T-helper 2 cell treated with Interferon-gamma antibody and Interleukin-4, amounts not matched to agents 100 ng/mL and 5 ng/mL, for 36 hours (primary cell): Measurements from ENCODE around the gene ZNF766. TPM values are rescaled to one million over a fixed set of nuclear protein-coding genes. Genes with fewer than 3 reads are reported as not detected.

ENCODE experiments used
- total RNA-seq: library from RNA; stranded (reverse); gene quantifications from 2 replicates; pipeline ENCODE4 v1.2.3, GENCODE V29; 2022

ZNF766 gene
- total RNA-seq, 1 donor from 2014 or later: 19.0 TPM

Other genes with a start within 250 kb of the ZNF766 start
- 7.7 and 8.7 TPM in 2 replicates for gene ZNF614, start 241.2 kb upstream of the ZNF766 start, total RNA-seq
- 12.7 and 12.9 TPM in 2 replicates for gene ZNF432, start 220.7 kb upstream of the ZNF766 start, total RNA-seq
- 22.4 and 22.9 TPM in 2 replicates for gene ZNF841, start 173.8 kb upstream of the ZNF766 start, total RNA-seq
- 5.6 and 5.7 TPM in 2 replicates for gene ZNF616, start 129.6 kb upstream of the ZNF766 start, total RNA-seq
- gene ZNF836, start 98.0 kb upstream of the ZNF766 start, total RNA-seq: 12.0 and 15.2 TPM in 2 replicates
- gene PPP2R1A, start 79.5 kb upstream of the ZNF766 start, total RNA-seq: 212 and 222 TPM in 2 replicates
- gene ZNF480, start 27.6 kb downstream of the ZNF766 start, total RNA-seq: 15.0 and 16.5 TPM in 2 replicates
- gene ZNF610, start 66.7 kb downstream of the ZNF766 start, total RNA-seq: 0.59 and 1.0 TPM in 2 replicates
- 7.7 and 10.7 TPM in 2 replicates for gene ZNF880, start 100.3 kb downstream of the ZNF766 start, total RNA-seq
- gene ZNF528, start 128.3 kb downstream of the ZNF766 start, total RNA-seq: 9.8 and 10.8 TPM in 2 replicates
- gene ZNF534, start 159.6 kb downstream of the ZNF766 start, total RNA-seq: not detected in 2 replicates
- 0.20 and 0.36 TPM in 2 replicates for gene ZNF578, start 184.0 kb downstream of the ZNF766 start, total RNA-seq